NT2/D1 (cell line): ENCODE results near the gene C12orf75.

Experiments
- DNase-seq: peaks from one replicate; pipeline ENCODE4 v3.0.0-alpha.2; 2011; ENCODE audit warnings: low read depth, low spot score
- H3K27me3 ChIP-seq: 2 replicates; pipeline ENCODE4 v1.6.0; 2011; ENCODE audit warnings: mild to moderate bottlenecking; ENCODE audit not compliant: insufficient read length, insufficient read depth
- H3K36me3 ChIP-seq: 2 replicates; pipeline ENCODE4 v1.6.1; 2011; ENCODE audit warnings: mild to moderate bottlenecking, low read length, mixed read lengths; ENCODE audit not compliant: insufficient read depth, insufficient read length
- H3K4me1 ChIP-seq: 2 replicates; pipeline ENCODE4 v1.5.1; 2011; ENCODE audit not compliant: insufficient read depth, insufficient read length
- H3K4me3 ChIP-seq: 2 replicates; pipeline ENCODE4 v1.5.1; 2011; ENCODE audit warnings: low read depth; ENCODE audit not compliant: insufficient read length
- H3K9ac ChIP-seq: 2 replicates; pipeline ENCODE4 v1.6.0; 2011; ENCODE audit warnings: low read depth; ENCODE audit not compliant: insufficient read length
- H3K9me3 ChIP-seq: 2 replicates; pipeline ENCODE4 v1.5.1; 2011; ENCODE audit warnings: mild to moderate bottlenecking, low read length; ENCODE audit not compliant: insufficient read depth
- SUZ12 ChIP-seq: IDR thresholded peaks from 2 replicates; pipeline ENCODE4 v1.6.1; 2011; ENCODE audit not compliant: insufficient read length, insufficient read depth; ENCODE audit errors: extremely low read depth
- YY1 ChIP-seq: IDR thresholded peaks from 2 replicates; pipeline ENCODE4 v1.6.1; 2011; ENCODE audit not compliant: insufficient read length, insufficient read depth
- ZNF274 ChIP-seq: IDR thresholded peaks from 2 replicates; pipeline ENCODE4 v1.6.1; 2011; ENCODE audit warnings: mild to moderate bottlenecking, low read depth, low read length

Gene C12orf75

GRCh38 chr12:105315130-105315529 is 15.4 kb upstream of the C12orf75 start:
- Histone ChIP-seq H3K4me1 (no peaks in the 10 kb centered on the region), H3K9ac (no peak overlapping the region), H3K9me3 (peaks cover 16% of the 10 kb centered on the region; the same call in 1 of the 2 replicates), H3K27me3 (no peaks in the 10 kb centered on the region), H3K4me3 (no peak overlapping the region), H3K36me3 (no peaks in the 10 kb centered on the region)
- DNase-seq, result no peak
- no peak for TF ChIP-seq ZNF274
- TF ChIP-seq SUZ12, result no peak
- TF ChIP-seq YY1, result no peak

GRCh38 chr12:105315726-105316125 is 14.8 kb upstream of the C12orf75 start:
- peaks cover 16% of the 10 kb centered on the region; the same call in 1 of the 2 replicates for H3K9me3 ChIP-seq
- no peaks in the 10 kb centered on the region for H3K4me1 ChIP-seq
- DNase-seq, result no peak
- no peaks in the 10 kb centered on the region for H3K36me3 ChIP-seq
- no peaks in the 10 kb centered on the region for H3K27me3 ChIP-seq
- H3K4me3 ChIP-seq, result no peak overlapping the region
- TF ChIP-seq YY1 (no peak), SUZ12 (no peak), ZNF274 (no peak)
- no peak overlapping the region for H3K9ac ChIP-seq

GRCh38 chr12:105316931-105317852 is 13.3 kb upstream of the C12orf75 start:
- DNase-seq, result no peak
- TF ChIP-seq SUZ12 (no peak), YY1 (no peak), ZNF274 (no peak)
- Histone ChIP-seq H3K27me3 (no peaks in the 10 kb centered on the region), H3K4me1 (no peaks in the 10 kb centered on the region), H3K4me3 (no peak overlapping the region), H3K9me3 (peaks cover 16% of the 10 kb centered on the region; the same call in 1 of the 2 replicates), H3K36me3 (no peaks in the 10 kb centered on the region), H3K9ac (no peak overlapping the region)

GRCh38 chr12:105317942-105318621 is 12.4 kb upstream of the C12orf75 start:
- Histone ChIP-seq H3K36me3 (no peaks in the 10 kb centered on the region), H3K4me1 (no peaks in the 10 kb centered on the region), H3K9me3 (peaks cover 16% of the 10 kb centered on the region; the same call in 1 of the 2 replicates), H3K9ac (no peak overlapping the region), H3K27me3 (no peaks in the 10 kb centered on the region), H3K4me3 (no peak overlapping the region)
- TF ChIP-seq SUZ12, result no peak
- no peak for TF ChIP-seq YY1
- no peak for TF ChIP-seq ZNF274
- DNase-seq, result no peak

- TF ChIP-seq SUZ12 (no peak), YY1 (no peak), ZNF274 (no peak)
- DNase-seq, result no peak
- Histone ChIP-seq H3K36me3 (no peaks in the 10 kb centered on the region), H3K4me1 (no peaks in the 10 kb centered on the region), H3K4me3 (no peak overlapping the region), H3K9ac (no peak overlapping the region), H3K9me3 (peaks cover 12% of the 10 kb centered on the region; the same call in 1 of the 2 replicates), H3K27me3 (no peaks in the 10 kb centered on the region)
Measured at GRCh38 chr12:105318651-105319483, 11.6 kb upstream of the C12orf75 start.

GRCh38 chr12:105319691-105320209 is 10.7 kb upstream of the C12orf75 start:
- no peak for DNase-seq
- peaks cover 4% of the 10 kb centered on the region; the same call in 1 of the 2 replicates for H3K9me3 ChIP-seq
- no peak for TF ChIP-seq YY1
- no peak for TF ChIP-seq ZNF274
- TF ChIP-seq SUZ12, result no peak
- H3K9ac ChIP-seq, result no peak overlapping the region
- H3K4me3 ChIP-seq, result no peak overlapping the region
- no peaks in the 10 kb centered on the region for H3K36me3 ChIP-seq
- no peaks in the 10 kb centered on the region for H3K4me1 ChIP-seq
- no peaks in the 10 kb centered on the region for H3K27me3 ChIP-seq
